ENCODE results near the gene DSG4. TPM values are rescaled to one million over a fixed set of nuclear protein-coding genes. Genes with fewer than 3 reads are reported as not detected.

The DSG4 gene
- total and polyA plus RNA-seq, 4 experiments from 2014 or later, result not detected

DNA sequence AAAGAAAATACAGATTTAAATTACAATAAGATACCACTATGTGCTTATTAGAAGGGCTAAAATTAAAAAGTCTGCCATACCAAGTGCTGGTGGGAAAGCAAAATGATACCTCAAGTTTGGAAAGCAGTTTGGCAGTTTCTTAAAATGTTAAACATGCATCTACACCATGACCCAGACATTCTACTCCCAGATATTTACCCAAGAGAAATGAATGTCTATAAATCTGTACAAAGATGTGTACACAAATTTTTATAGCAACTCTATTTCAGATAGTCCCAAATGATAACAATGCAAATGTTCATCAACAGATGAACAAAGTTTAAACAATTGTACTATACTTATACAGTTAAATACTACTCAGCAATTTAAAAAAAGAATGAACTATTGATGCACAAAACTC lies 7.1 kb upstream of the DSG4 start:
- ChIA-PET POLR2A (ENCODE audit: partially characterized antibody) (no interaction called here), CTCF (ENCODE audit: partially characterized antibody) (no interaction called here)
- Mint-ChIP-seq H3K36me3 (no peaks in the 10 kb centered on the region), H3K4me3 (no peak overlapping the region), H3K27me3 (no peaks in the 10 kb centered on the region), H3K4me1 (no peaks in the 10 kb centered on the region), H3K9me3 (peaks cover 0 to 5% (median 3%) of the 10 kb centered on the region in 8 donors), H3K27ac (no peak overlapping the region)
- Histone ChIP-seq H3K9me3 (ENCODE audit: control insufficient read depth in 1 of 2, low read length in 2 of 2) (no peaks in the 10 kb centered on the region), H3K4me1 (ENCODE audit: insufficient read depth, low read length) (no peaks in the 10 kb centered on the region), H3K27me3 (ENCODE audit: insufficient read depth, low read length) (no peaks in the 10 kb centered on the region), H3K27ac (ENCODE audit: low read depth, low read length) (no peak overlapping the region), H3K36me3 (ENCODE audit: insufficient read depth, low read length) (no peaks in the 10 kb centered on the region), H3K4me3 (ENCODE audit: low read length in 2 of 2) (no peak overlapping the region)
- intact Hi-C loops (cut with micrococcal nuclease), result no loop called here
- DNase-seq, result no peak

- H3K27me3 ChIP-seq (ENCODE audit: insufficient read depth, low read length), result no peaks in the 10 kb centered on the region
These were observed 4.6 kb upstream of the DSG4 start for GRCh38 chr18:31371989-31372388.

GRCh38 chr18:31373641-31374040 lies 2.9 kb upstream of the DSG4 start:
- intact Hi-C loops (cut with micrococcal nuclease), result no loop called here
- CTCF ChIA-PET (ENCODE audit: partially characterized antibody), result no interaction called here

More at GRCh38 chr18:31371989-31372388, 4.6 kb upstream of the DSG4 start:
- ChIA-PET POLR2A (ENCODE audit: partially characterized antibody) (no interaction called here), CTCF (ENCODE audit: partially characterized antibody) (no interaction called here)
- Mint-ChIP-seq H3K36me3 (no peaks in the 10 kb centered on the region), H3K27me3 (no peaks in the 10 kb centered on the region), H3K4me3 (no peak overlapping the region), H3K9me3 (peaks cover 0 to 5% (median 3%) of the 10 kb centered on the region in 8 donors), H3K27ac (no peak overlapping the region), H3K4me1 (no peaks in the 10 kb centered on the region)
- Histone ChIP-seq H3K36me3 (ENCODE audit: insufficient read depth, low read length) (no peaks in the 10 kb centered on the region), H3K4me3 (ENCODE audit: low read length in 2 of 2) (no peak overlapping the region), H3K4me1 (ENCODE audit: insufficient read depth, low read length) (no peaks in the 10 kb centered on the region), H3K27ac (ENCODE audit: low read depth, low read length) (no peak overlapping the region), H3K9me3 (ENCODE audit: control insufficient read depth in 1 of 2, low read length in 2 of 2) (no peaks in the 10 kb centered on the region)
- no peak for DNase-seq
- intact Hi-C loops (cut with micrococcal nuclease), result no loop called here

DNA sequence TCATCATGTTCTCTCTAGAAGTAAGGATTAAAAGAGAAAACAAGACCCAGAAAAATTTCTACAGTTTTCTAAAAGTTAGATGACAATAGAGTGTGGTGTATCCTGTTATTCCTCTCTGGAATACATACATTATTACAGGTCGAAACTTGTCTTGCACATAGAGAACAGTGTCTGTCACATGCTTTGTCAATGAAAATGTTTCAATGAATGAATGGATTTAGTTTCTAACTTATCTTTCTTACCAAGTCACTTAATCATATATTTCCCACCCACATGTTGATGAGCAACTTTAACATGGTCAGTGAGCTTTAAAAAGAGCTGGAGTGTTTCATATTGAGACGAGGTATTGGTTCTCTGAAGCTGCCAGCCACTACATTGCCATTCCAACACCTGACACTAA lies 4.3 kb downstream of the DSG4 start:
- Mint-ChIP-seq H3K9me3 (peaks cover 0 to 6% (median 3%) of the 10 kb centered on the region in 8 donors), H3K4me3 (no peak overlapping the region), H3K27ac (no peak overlapping the region), H3K36me3 (no peaks in the 10 kb centered on the region), H3K4me1 (no peaks in the 10 kb centered on the region), H3K27me3 (no peaks in the 10 kb centered on the region)
- ChIA-PET CTCF (ENCODE audit: partially characterized antibody) (no interaction called here), POLR2A (ENCODE audit: partially characterized antibody) (no interaction called here)
- no peaks in the 10 kb centered on the region for H3K27me3 ChIP-seq (ENCODE audit: insufficient read depth, low read length)
- no peaks in the 10 kb centered on the region for H3K9me3 ChIP-seq (ENCODE audit: control insufficient read depth in 1 of 2, low read length in 2 of 2)
- DNase-seq, result no peak
- no peak overlapping the region for H3K27ac ChIP-seq (ENCODE audit: low read depth, low read length)
- H3K4me3 ChIP-seq (ENCODE audit: low read length in 2 of 2), result no peak overlapping the region
- intact Hi-C loops (cut with micrococcal nuclease), result no loop called here
- no peaks in the 10 kb centered on the region for H3K4me1 ChIP-seq (ENCODE audit: insufficient read depth, low read length)
- no peaks in the 10 kb centered on the region for H3K36me3 ChIP-seq (ENCODE audit: insufficient read depth, low read length)

More at GRCh38 chr18:31373641-31374040, 2.9 kb upstream of the DSG4 start:
- Histone ChIP-seq H3K4me1 (ENCODE audit: insufficient read depth, low read length) (no peaks in the 10 kb centered on the region), H3K27me3 (ENCODE audit: insufficient read depth, low read length) (no peaks in the 10 kb centered on the region), H3K9me3 (ENCODE audit: control insufficient read depth in 1 of 2, low read length in 2 of 2) (no peaks in the 10 kb centered on the region), H3K27ac (ENCODE audit: low read depth, low read length) (no peak overlapping the region), H3K4me3 (ENCODE audit: low read length in 2 of 2) (no peak overlapping the region), H3K36me3 (ENCODE audit: insufficient read depth, low read length) (no peaks in the 10 kb centered on the region)
- H3K27me3 Mint-ChIP-seq, result no peaks in the 10 kb centered on the region
- H3K4me1 Mint-ChIP-seq, result no peaks in the 10 kb centered on the region
- H3K36me3 Mint-ChIP-seq, result no peaks in the 10 kb centered on the region
- POLR2A ChIA-PET (ENCODE audit: partially characterized antibody), result no interaction called here
- DNase-seq, result no peak
- no peak overlapping the region for H3K4me3 Mint-ChIP-seq
- peaks cover 0 to 5% (median 2%) of the 10 kb centered on the region in 8 donors for H3K9me3 Mint-ChIP-seq
- no peak overlapping the region for H3K27ac Mint-ChIP-seq

DNA sequence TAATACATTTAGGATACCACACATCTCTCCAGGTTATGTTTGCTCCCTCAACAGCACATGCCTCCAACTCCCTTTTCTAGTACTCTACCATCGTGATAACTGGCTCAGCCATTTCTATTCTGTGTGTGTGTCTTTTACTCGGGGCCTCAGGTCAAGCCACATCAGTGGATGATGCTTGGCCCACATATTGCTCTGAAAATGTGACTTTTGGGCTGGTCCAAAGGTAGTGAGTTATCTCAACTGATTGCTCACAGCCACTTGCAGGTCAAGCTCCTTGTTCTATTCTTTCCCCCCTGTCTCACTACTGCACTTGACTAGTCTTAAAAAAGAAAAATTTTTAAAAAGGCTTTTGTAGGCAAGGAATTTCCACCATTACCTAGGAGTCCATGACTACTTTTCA lies 5.5 kb downstream of the DSG4 start:
- no peaks in the 10 kb centered on the region for H3K27me3 ChIP-seq (ENCODE audit: insufficient read depth, low read length)
- H3K4me3 ChIP-seq (ENCODE audit: low read length in 2 of 2), result no peak overlapping the region
- CTCF ChIA-PET (ENCODE audit: partially characterized antibody), result no interaction called here
- peaks cover 0 to 5% (median 3%) of the 10 kb centered on the region in 8 donors for H3K9me3 Mint-ChIP-seq
- no peak overlapping the region for H3K27ac Mint-ChIP-seq
- H3K36me3 Mint-ChIP-seq, result no peaks in the 10 kb centered on the region
- H3K36me3 ChIP-seq (ENCODE audit: insufficient read depth, low read length), result no peaks in the 10 kb centered on the region
- no peaks in the 10 kb centered on the region for H3K4me1 ChIP-seq (ENCODE audit: insufficient read depth, low read length)
- H3K4me3 Mint-ChIP-seq, result no peak overlapping the region
- no peaks in the 10 kb centered on the region for H3K4me1 Mint-ChIP-seq
- POLR2A ChIA-PET (ENCODE audit: partially characterized antibody), result no interaction called here
- intact Hi-C loops (cut with micrococcal nuclease), result no loop called here
- no peak for DNase-seq
- H3K9me3 ChIP-seq (ENCODE audit: control insufficient read depth in 1 of 2, low read length in 2 of 2), result no peaks in the 10 kb centered on the region
- H3K27ac ChIP-seq (ENCODE audit: low read depth, low read length), result no peak overlapping the region
- H3K27me3 Mint-ChIP-seq, result no peaks in the 10 kb centered on the region

GRCh38 chr18:31386741-31387140 lies 10.2 kb downstream of the DSG4 start:
- no peaks in the 10 kb centered on the region for H3K36me3 ChIP-seq (ENCODE audit: insufficient read depth, low read length)
- intact Hi-C loops (cut with micrococcal nuclease), result no loop called here
- no peak overlapping the region for H3K27ac Mint-ChIP-seq

GRCh38 chr18:31393286-31393685 lies 16.7 kb downstream of the DSG4 start:
- Histone ChIP-seq H3K9me3 (ENCODE audit: control insufficient read depth in 1 of 2, low read length in 2 of 2) (no peaks in the 10 kb centered on the region), H3K4me3 (ENCODE audit: low read length in 2 of 2) (no peak overlapping the region), H3K36me3 (ENCODE audit: insufficient read depth, low read length) (no peaks in the 10 kb centered on the region), H3K27ac (ENCODE audit: low read depth, low read length) (no peak overlapping the region), H3K4me1 (ENCODE audit: insufficient read depth, low read length) (no peaks in the 10 kb centered on the region), H3K27me3 (ENCODE audit: insufficient read depth, low read length) (no peaks in the 10 kb centered on the region)
- CTCF ChIA-PET (ENCODE audit: partially characterized antibody), result no interaction called here
- Mint-ChIP-seq H3K27me3 (peaks cover 0 to 3% of the 10 kb centered on the region in 2 donors), H3K4me1 (no peaks in the 10 kb centered on the region), H3K9me3 (peaks cover 0 to 8% (median 3%) of the 10 kb centered on the region in 8 donors), H3K27ac (no peak overlapping the region), H3K4me3 (no peak overlapping the region), H3K36me3 (no peaks in the 10 kb centered on the region)
- POLR2A ChIA-PET (ENCODE audit: partially characterized antibody), result no interaction called here
- no peak for DNase-seq
- intact Hi-C loops (cut with micrococcal nuclease), result no loop called here

More at GRCh38 chr18:31386741-31387140, 10.2 kb downstream of the DSG4 start:
- Mint-ChIP-seq H3K27me3 (peaks cover 0 to 3% of the 10 kb centered on the region in 2 donors), H3K9me3 (peaks cover 1 to 11% (median 3%) of the 10 kb centered on the region in 8 donors), H3K4me1 (no peaks in the 10 kb centered on the region), H3K4me3 (no peak overlapping the region), H3K36me3 (no peaks in the 10 kb centered on the region)
- POLR2A ChIA-PET (ENCODE audit: partially characterized antibody), result no interaction called here
- CTCF ChIA-PET (ENCODE audit: partially characterized antibody), result no interaction called here
- Histone ChIP-seq H3K27ac (ENCODE audit: low read depth, low read length) (no peak overlapping the region), H3K4me1 (ENCODE audit: insufficient read depth, low read length) (no peaks in the 10 kb centered on the region), H3K27me3 (ENCODE audit: insufficient read depth, low read length) (no peaks in the 10 kb centered on the region), H3K9me3 (ENCODE audit: control insufficient read depth in 1 of 2, low read length in 2 of 2) (no peaks in the 10 kb centered on the region), H3K4me3 (ENCODE audit: low read length in 2 of 2) (no peak overlapping the region)
- DNase-seq, result no peak

Data from CD4-positive, alpha-beta memory T cell (primary cell).